GM23338 (cell line): Measurements from ENCODE around the gene RUSC2. TPM values are rescaled to one million over a fixed set of nuclear protein-coding genes. Genes with fewer than 3 reads are reported as not detected.
A peak's percentile ranks its signal among the peaks of the same experiment; 100 is the strongest.

Experiments used
- ATAC-seq: fragments of 200-7000 bp; cut with Tn5 transposase; 3 replicates; pipeline ENCODE4 v1.9.1; 2020
- DNase-seq: peaks from one replicate; pipeline ENCODE4 v3.0.0-alpha.2; 2015; ENCODE audit warnings: low spot score
- H2AFZ ChIP-seq: fragments of 200-600 bp; sonication (generic); 2 replicates; pipeline ENCODE4 v1.8.0; 2016; ENCODE audit warnings: antibody characterized with exemption, mild to moderate bottlenecking, moderate library complexity
- H3F3A ChIP-seq: fragments of 200-600 bp; sonication (generic); replicated peaks from 2 replicates; pipeline ENCODE4 v1.8.0; 2017; ENCODE audit warnings: antibody characterized with exemption, mixed run types, low read depth
- H3K27ac ChIP-seq: fragments of 200-600 bp; sonication (generic); 2 replicates; pipeline ENCODE4 v1.6.1; 2016; ENCODE audit warnings: low read depth
- H3K27me3 ChIP-seq: fragments of 200-600 bp; sonication (generic); 2 replicates; pipeline ENCODE4 v1.8.0; 2016; ENCODE audit warnings: mild to moderate bottlenecking, mixed run types, moderate library complexity; ENCODE audit not compliant: insufficient read depth
- H3K36me3 ChIP-seq: fragments of 200-600 bp; sonication (generic); 2 replicates; pipeline ENCODE4 v1.8.0; 2016; ENCODE audit warnings: mild to moderate bottlenecking; ENCODE audit not compliant: insufficient read depth
- H3K4me1 ChIP-seq: fragments of 200-600 bp; sonication (generic); 2 replicates; pipeline ENCODE4 v1.8.0; 2016; ENCODE audit warnings: mild to moderate bottlenecking, moderate library complexity; ENCODE audit not compliant: insufficient read depth
- H3K4me2 ChIP-seq: fragments of 200-600 bp; sonication (generic); 2 replicates; pipeline ENCODE4 v1.7.1; 2017; ENCODE audit warnings: mixed run types
- H3K4me3 ChIP-seq: fragments of 200-600 bp; sonication (generic); 2 replicates; pipeline ENCODE4 v1.6.1; 2016; ENCODE audit warnings: mixed run types
- H3K79me2 ChIP-seq: fragments of 200-600 bp; sonication (generic); replicated peaks from 2 replicates; pipeline ENCODE4 v1.8.0; 2017; ENCODE audit warnings: mild to moderate bottlenecking; ENCODE audit not compliant: insufficient read depth
- H3K9me2 ChIP-seq: fragments of 200-600 bp; sonication (generic); 2 replicates; pipeline ENCODE4 v1.8.0; 2017; ENCODE audit not compliant: insufficient read depth
- H4K20me1 ChIP-seq: fragments of 200-600 bp; sonication (generic); replicated peaks from 2 replicates; pipeline ENCODE4 v1.8.0; 2017; ENCODE audit warnings: mild to moderate bottlenecking; ENCODE audit not compliant: insufficient read depth
- H3K27ac Mint-ChIP-seq: 2 replicates; pipeline ENCODE4 v1.8.0; 2020; ENCODE audit warnings: inconsistent platforms, mild to moderate bottlenecking, moderate library complexity, mixed read lengths
- H3K27me3 Mint-ChIP-seq: 3 replicates; pipeline ENCODE4 v1.8.0; 2022; ENCODE audit warnings: low read depth, mild to moderate bottlenecking, moderate library complexity, mixed read lengths, inconsistent platforms; ENCODE audit not compliant: insufficient read depth, poor library complexity
- H3K36me3 Mint-ChIP-seq: 3 replicates; pipeline ENCODE4 v1.8.0; 2021; ENCODE audit warnings: low read depth, mild to moderate bottlenecking, inconsistent platforms, moderate library complexity, mixed read lengths
- H3K4me1 Mint-ChIP-seq: 3 replicates; pipeline ENCODE4 v1.8.0; 2020; ENCODE audit warnings: mild to moderate bottlenecking, inconsistent platforms, mixed read lengths
- H3K4me3 Mint-ChIP-seq: 3 replicates; pipeline ENCODE4 v1.8.0; 2021; ENCODE audit warnings: moderate library complexity, mild to moderate bottlenecking, inconsistent platforms, mixed read lengths
- H3K9me3 Mint-ChIP-seq: 3 replicates; pipeline ENCODE4 v1.8.0; 2020; ENCODE audit warnings: moderate library complexity, mild to moderate bottlenecking, inconsistent platforms, mixed read lengths
- EZH2 ChIP-seq: fragments of 200-600 bp; sonication (generic); IDR thresholded peaks from one replicate; pipeline ENCODE4 v1.8.0; 2017; ENCODE audit warnings: antibody characterized with exemption, mild to moderate bottlenecking, low read depth; ENCODE audit not compliant: unreplicated experiment
- EZH2phosphoT487 ChIP-seq: fragments of 200-600 bp; sonication (generic); IDR thresholded peaks from one replicate; pipeline ENCODE4 v1.8.1; 2018; ENCODE audit warnings: antibody characterized with exemption; ENCODE audit not compliant: unreplicated experiment
- JUNB ChIP-seq: IDR thresholded peaks from one replicate; pipeline ENCODE4 v1.6.1; 2016; ENCODE audit warnings: antibody characterized with exemption; ENCODE audit not compliant: unreplicated experiment
- NANOG ChIP-seq: IDR thresholded peaks from 2 replicates; pipeline ENCODE4 v1.6.1; 2016; ENCODE audit warnings: antibody characterized with exemption, borderline replicate concordance
- POLR2AphosphoS5 ChIP-seq: IDR thresholded peaks from 2 replicates; pipeline ENCODE4 v1.6.1; 2016; ENCODE audit warnings: antibody characterized with exemption, low read depth
- STAT1 ChIP-seq: IDR thresholded peaks from one replicate; pipeline ENCODE4 v1.6.1; 2016; ENCODE audit warnings: antibody characterized with exemption; ENCODE audit not compliant: unreplicated experiment
- ZNF114 ChIP-seq: fragments of 250-450 bp; sonication (Bioruptor Pico); IDR thresholded peaks from 2 replicates; pipeline ENCODE4 v1.5.0; 2020; ENCODE audit warnings: mild to moderate bottlenecking, moderate library complexity
- ZNF331 ChIP-seq: fragments of 250-450 bp; sonication (Bioruptor Pico); IDR thresholded peaks from 2 replicates; pipeline ENCODE4 v1.5.0; 2020; ENCODE audit warnings: low read depth, mild to moderate bottlenecking, moderate library complexity
- polyA plus RNA-seq: library from polyadenylated mRNA; unstranded; fragments of >200 nt; fragmentation: Nextera tagmentation; extraction: Ambion mirVana; gene quantifications from 2 replicates; pipeline ENCODE4 v1.2.1, GENCODE V29; 2016
- total RNA-seq: library from RNA; depleted of rRNA; stranded (reverse); fragments of >200 nt; shearing (Covaris generic); gene quantifications from 2 replicates; pipeline ENCODE4 v1.2.3, GENCODE V29; 2014
- TF ChIP-seq, protein P1 (sequence below): IDR thresholded peaks from 2 replicates; pipeline ENCODE4 v1.6.1; 2016; ENCODE audit warnings: antibody characterized with exemption
- TF ChIP-seq, protein P2 (sequence below), 2 experiments: fragments of 200-600 bp in 1 of 2; sonication (generic) in 1 of 2; conservative IDR thresholded peaks; 2 replicates each; pipeline versions ENCODE4 v1.5.1 to v1.6.1; 2016 to 2017; ENCODE audit warnings: antibody characterized with exemption in 2 of 2, low read depth in 2 of 2, mild to moderate bottlenecking in 2 of 2, moderate library complexity in 1 of 2
- TF ChIP-seq, protein P3 (sequence below): fragments of 250-450 bp; sonication (Bioruptor Pico); IDR thresholded peaks from 2 replicates; pipeline ENCODE4 v1.5.0; 2020; ENCODE audit warnings: mild to moderate bottlenecking, moderate library complexity

RUSC2 gene
- total and polyA plus RNA-seq, 2 experiments from 2014 or later = 3.0 to 8.2 TPM

DNA sequence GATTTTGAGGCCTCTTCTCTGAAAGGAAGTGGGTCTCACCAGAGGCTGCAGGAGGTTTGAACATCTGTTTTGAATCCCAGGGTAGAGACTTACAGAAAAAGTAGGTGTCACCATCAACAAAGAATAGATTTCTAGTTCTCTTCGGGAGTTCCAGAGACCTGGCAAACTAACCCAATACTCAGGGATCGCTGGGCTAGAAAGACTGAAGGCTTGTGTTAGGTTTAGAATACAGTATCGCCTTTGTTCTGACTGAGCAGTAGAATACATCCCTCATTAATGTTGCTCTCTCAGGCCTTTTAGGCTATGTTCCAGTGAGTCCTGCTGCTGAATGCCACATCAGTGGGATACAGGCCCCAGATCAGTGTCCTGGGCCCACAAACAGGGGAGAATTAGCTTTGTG, 27.2 kb downstream of the RUSC2 start:
- Mint-ChIP-seq H3K36me3 (no peaks in the 10 kb centered on the region), H3K27ac (peak overlapping the region; percentile 50; the same call in 1 of the 2 replicates), H3K9me3 (no peaks in the 10 kb centered on the region), H3K27me3 (peaks cover 6% of the 10 kb centered on the region), H3K4me3 (no peak overlapping the region), H3K4me1 (peaks cover 47% of the 10 kb centered on the region)
- Histone ChIP-seq H3K27me3 (no peaks in the 10 kb centered on the region), H3K4me1 (peaks cover 42% of the 10 kb centered on the region), H3K36me3 (no peaks in the 10 kb centered on the region), H3K27ac (peak overlapping the region; percentile 70), H2AFZ (no peak overlapping the region), H3F3A (no peaks in the 10 kb centered on the region), H3K9me2 (no peaks in the 10 kb centered on the region), H4K20me1 (no peaks in the 10 kb centered on the region), H3K79me2 (no peaks in the 10 kb centered on the region), H3K4me2 (no peak overlapping the region), H3K4me3 (no peak overlapping the region)
- ATAC-seq = no peak
- TF ChIP-seq ZNF114 (CRISPR knock-in tag) = no peak
- TF ChIP-seq POLR2AphosphoS5 = no peak
- DNase-seq = no peak

DNA sequence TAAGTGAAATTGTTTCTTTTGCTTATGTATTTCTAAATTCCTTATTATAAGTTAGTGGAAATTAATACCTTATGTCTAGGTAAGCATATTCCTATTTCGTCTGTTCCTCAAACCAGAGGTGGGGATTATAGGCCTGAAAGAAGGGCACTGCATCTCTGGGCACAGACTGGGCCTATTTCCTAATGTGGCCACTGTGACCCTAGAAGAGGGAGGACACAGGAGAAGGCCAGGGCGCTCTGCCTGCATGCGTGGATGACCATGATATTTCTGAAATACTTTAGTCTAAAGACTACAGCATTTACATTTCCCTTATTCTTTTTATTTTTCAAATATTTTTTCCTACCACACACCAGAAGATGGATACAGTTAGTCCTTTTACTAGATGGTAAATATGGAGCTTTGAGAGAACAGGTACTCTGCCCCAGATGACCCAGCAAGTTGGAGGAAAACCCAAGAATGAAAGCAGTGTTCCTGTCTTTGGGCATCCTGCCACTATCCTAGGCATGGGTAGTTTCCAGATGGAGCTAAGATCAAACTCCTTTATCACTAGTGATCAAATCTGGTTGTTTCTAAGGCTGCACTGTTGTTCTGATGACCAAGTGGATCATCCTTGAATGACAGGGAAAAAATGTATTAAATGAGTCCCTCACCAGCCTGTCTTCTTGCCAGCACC, 27.8 kb downstream of the RUSC2 start:
- Histone ChIP-seq H3K4me1 (peaks cover 42% of the 10 kb centered on the region), H3K79me2 (no peaks in the 10 kb centered on the region), H3K27me3 (no peaks in the 10 kb centered on the region), H3K4me2 (peak overlapping the region; percentile 5; the same call in 1 of the 2 replicates), H4K20me1 (no peaks in the 10 kb centered on the region), H3K4me3 (no peak overlapping the region), H3K36me3 (no peaks in the 10 kb centered on the region), H3K27ac (peak overlapping the region; percentile 70), H3K9me2 (no peaks in the 10 kb centered on the region), H2AFZ (no peak overlapping the region), H3F3A (no peaks in the 10 kb centered on the region)
- H3K27ac Mint-ChIP-seq = peak overlapping the region; percentile 80
- DNase-seq (no peak), ATAC-seq (peak; percentile 7; the same call in 2 of the 3 replicates)
- peaks cover 47% of the 10 kb centered on the region for H3K4me1 Mint-ChIP-seq
- no peaks in the 10 kb centered on the region for H3K9me3 Mint-ChIP-seq
- peaks cover 6% of the 10 kb centered on the region for H3K27me3 Mint-ChIP-seq
- no peaks in the 10 kb centered on the region for H3K36me3 Mint-ChIP-seq
- no peak overlapping the region for H3K4me3 Mint-ChIP-seq
- TF ChIP-seq ZNF114 (CRISPR knock-in tag) = no peak
- TF ChIP-seq JUNB = no peak
- TF ChIP-seq, protein P1, sequence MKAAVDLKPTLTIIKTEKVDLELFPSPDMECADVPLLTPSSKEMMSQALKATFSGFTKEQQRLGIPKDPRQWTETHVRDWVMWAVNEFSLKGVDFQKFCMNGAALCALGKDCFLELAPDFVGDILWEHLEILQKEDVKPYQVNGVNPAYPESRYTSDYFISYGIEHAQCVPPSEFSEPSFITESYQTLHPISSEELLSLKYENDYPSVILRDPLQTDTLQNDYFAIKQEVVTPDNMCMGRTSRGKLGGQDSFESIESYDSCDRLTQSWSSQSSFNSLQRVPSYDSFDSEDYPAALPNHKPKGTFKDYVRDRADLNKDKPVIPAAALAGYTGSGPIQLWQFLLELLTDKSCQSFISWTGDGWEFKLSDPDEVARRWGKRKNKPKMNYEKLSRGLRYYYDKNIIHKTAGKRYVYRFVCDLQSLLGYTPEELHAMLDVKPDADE = no peak
- TF ChIP-seq, protein P2, sequence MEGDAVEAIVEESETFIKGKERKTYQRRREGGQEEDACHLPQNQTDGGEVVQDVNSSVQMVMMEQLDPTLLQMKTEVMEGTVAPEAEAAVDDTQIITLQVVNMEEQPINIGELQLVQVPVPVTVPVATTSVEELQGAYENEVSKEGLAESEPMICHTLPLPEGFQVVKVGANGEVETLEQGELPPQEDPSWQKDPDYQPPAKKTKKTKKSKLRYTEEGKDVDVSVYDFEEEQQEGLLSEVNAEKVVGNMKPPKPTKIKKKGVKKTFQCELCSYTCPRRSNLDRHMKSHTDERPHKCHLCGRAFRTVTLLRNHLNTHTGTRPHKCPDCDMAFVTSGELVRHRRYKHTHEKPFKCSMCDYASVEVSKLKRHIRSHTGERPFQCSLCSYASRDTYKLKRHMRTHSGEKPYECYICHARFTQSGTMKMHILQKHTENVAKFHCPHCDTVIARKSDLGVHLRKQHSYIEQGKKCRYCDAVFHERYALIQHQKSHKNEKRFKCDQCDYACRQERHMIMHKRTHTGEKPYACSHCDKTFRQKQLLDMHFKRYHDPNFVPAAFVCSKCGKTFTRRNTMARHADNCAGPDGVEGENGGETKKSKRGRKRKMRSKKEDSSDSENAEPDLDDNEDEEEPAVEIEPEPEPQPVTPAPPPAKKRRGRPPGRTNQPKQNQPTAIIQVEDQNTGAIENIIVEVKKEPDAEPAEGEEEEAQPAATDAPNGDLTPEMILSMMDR (conservative IDR thresholded peaks at IDR 0.05; ENCODE audit: low read depth in 2 of 2) = no peak
- no peak for TF ChIP-seq POLR2AphosphoS5
- TF ChIP-seq EZH2phosphoT487 = no peak
- no peak for TF ChIP-seq EZH2
- no peak for TF ChIP-seq STAT1
- TF ChIP-seq ZNF331 (CRISPR knock-in tag) = no peak
- no peak for TF ChIP-seq NANOG
- TF ChIP-seq, protein P3, sequence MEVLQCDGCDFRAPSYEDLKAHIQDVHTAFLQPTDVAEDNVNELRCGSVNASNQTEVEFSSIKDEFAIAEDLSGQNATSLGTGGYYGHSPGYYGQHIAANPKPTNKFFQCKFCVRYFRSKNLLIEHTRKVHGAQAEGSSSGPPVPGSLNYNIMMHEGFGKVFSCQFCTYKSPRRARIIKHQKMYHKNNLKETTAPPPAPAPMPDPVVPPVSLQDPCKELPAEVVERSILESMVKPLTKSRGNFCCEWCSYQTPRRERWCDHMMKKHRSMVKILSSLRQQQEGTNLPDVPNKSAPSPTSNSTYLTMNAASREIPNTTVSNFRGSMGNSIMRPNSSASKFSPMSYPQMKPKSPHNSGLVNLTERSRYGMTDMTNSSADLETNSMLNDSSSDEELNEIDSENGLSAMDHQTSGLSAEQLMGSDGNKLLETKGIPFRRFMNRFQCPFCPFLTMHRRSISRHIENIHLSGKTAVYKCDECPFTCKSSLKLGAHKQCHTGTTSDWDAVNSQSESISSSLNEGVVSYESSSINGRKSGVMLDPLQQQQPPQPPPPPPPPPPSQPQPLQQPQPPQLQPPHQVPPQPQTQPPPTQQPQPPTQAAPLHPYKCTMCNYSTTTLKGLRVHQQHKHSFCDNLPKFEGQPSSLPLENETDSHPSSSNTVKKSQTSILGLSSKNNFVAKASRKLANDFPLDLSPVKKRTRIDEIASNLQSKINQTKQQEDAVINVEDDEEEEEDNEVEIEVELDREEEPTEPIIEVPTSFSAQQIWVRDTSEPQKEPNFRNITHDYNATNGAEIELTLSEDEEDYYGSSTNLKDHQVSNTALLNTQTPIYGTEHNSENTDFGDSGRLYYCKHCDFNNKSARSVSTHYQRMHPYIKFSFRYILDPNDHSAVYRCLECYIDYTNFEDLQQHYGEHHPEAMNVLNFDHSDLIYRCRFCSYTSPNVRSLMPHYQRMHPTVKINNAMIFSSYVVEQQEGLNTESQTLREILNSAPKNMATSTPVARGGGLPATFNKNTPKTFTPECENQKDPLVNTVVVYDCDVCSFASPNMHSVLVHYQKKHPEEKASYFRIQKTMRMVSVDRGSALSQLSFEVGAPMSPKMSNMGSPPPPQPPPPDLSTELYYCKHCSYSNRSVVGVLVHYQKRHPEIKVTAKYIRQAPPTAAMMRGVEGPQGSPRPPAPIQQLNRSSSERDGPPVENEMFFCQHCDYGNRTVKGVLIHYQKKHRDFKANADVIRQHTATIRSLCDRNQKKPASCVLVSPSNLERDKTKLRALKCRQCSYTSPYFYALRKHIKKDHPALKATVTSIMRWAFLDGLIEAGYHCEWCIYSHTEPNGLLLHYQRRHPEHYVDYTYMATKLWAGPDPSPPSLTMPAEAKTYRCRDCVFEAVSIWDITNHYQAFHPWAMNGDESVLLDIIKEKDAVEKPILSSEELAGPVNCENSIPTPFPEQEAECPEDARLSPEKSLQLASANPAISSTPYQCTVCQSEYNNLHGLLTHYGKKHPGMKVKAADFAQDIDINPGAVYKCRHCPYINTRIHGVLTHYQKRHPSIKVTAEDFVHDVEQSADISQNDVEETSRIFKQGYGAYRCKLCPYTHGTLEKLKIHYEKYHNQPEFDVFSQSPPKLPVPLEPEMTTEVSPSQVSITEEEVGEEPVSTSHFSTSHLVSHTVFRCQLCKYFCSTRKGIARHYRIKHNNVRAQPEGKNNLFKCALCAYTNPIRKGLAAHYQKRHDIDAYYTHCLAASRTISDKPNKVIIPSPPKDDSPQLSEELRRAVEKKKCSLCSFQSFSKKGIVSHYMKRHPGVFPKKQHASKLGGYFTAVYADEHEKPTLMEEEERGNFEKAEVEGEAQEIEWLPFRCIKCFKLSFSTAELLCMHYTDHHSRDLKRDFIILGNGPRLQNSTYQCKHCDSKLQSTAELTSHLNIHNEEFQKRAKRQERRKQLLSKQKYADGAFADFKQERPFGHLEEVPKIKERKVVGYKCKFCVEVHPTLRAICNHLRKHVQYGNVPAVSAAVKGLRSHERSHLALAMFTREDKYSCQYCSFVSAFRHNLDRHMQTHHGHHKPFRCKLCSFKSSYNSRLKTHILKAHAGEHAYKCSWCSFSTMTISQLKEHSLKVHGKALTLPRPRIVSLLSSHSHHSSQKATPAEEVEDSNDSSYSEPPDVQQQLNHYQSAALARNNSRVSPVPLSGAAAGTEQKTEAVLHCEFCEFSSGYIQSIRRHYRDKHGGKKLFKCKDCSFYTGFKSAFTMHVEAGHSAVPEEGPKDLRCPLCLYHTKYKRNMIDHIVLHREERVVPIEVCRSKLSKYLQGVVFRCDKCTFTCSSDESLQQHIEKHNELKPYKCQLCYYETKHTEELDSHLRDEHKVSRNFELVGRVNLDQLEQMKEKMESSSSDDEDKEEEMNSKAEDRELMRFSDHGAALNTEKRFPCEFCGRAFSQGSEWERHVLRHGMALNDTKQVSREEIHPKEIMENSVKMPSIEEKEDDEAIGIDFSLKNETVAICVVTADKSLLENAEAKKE (CRISPR knock-in tag) = no peak
